Testis (tissue), 3 donors: Measurements from ENCODE around the gene TGFBRAP1. TPM values are rescaled to one million over a fixed set of nuclear protein-coding genes. Genes with fewer than 3 reads are reported as not detected.

Experiments used
- DNase-seq: peaks from one replicate; pipeline ENCODE4 v3.0.0-alpha.2; 2019
- H3K27ac ChIP-seq, 2 donors: fragments of 200-600 bp; sonication (generic); one replicate each; pipeline ENCODE4 v1.5.1; 2019
- H3K27me3 ChIP-seq: fragments of 200-600 bp; sonication (generic); one replicate; pipeline ENCODE4 v1.5.1; 2019
- H3K36me3 ChIP-seq: fragments of 200-600 bp; sonication (generic); one replicate; pipeline ENCODE4 v1.5.1; 2017; ENCODE audit warnings: low read depth; ENCODE audit errors: missing control alignments
- H3K4me1 ChIP-seq: fragments of 200-600 bp; sonication (generic); one replicate; pipeline ENCODE4 v1.5.1; 2019
- H3K4me3 ChIP-seq, 2 donors: fragments of 200-600 bp; sonication (generic); one replicate each; pipeline ENCODE4 v1.5.1; 2017 to 2019
- H3K9me3 ChIP-seq: fragments of 200-600 bp; sonication (generic); one replicate; pipeline ENCODE4 v1.5.1; 2017
- CTCF ChIP-seq, 3 experiments: fragments of 450-650 bp in 2 of 3; fragments of 200-600 bp in 1 of 3; sonication (generic) in 1 of 3; IDR thresholded peaks; one replicate each; pipeline ENCODE4 v1.5.1; 2016 to 2019; ENCODE audit warnings: antibody characterized with exemption in 3 of 3, mild to moderate bottlenecking in 2 of 3, moderate library complexity in 1 of 3
- POLR2A ChIP-seq: fragments of 450-650 bp; IDR thresholded peaks from one replicate; pipeline ENCODE4 v1.6.1; 2017; ENCODE audit warnings: antibody characterized with exemption, mild to moderate bottlenecking, moderate library complexity
- WGBS, 2 donors: methylation state at CpG; one replicate each; pipeline ENCODE4 v1.1.5; 2018; 5-methylcytosine and 5-hydroxymethylcytosine counted together
- intact Hi-C: fragments of 100-400 bp; cut with DNase I; formaldehyde crosslinking; loops from one replicate; pipeline ENCODE4 v1.15.1; 2023; ENCODE audit warnings: low total_unique reads
- polyA plus RNA-seq: library from polyadenylated mRNA; stranded (reverse); fragments of 350-450 nt; fragmentation: Illumina TruSeq; extraction: RNeasy Lipid Tissue Mini Kit (QIAGEN cat#74804); gene quantifications from one replicate; pipeline ENCODE4 v1.2.3, GENCODE V29; 2014; ENCODE audit warnings: low read depth, low replicate concordance; ENCODE audit not compliant: insufficient read depth
- total RNA-seq, 2 donors: library from RNA; depleted of rRNA; stranded (reverse); fragments of >200 nt; gene quantifications; one replicate each; pipeline ENCODE4 v1.2.3, GENCODE V29; 2016

Gene TGFBRAP1
- total and polyA plus RNA-seq, 3 donors from 2014 or later = 7.3 to 16.3 (median 10.8) TPM

GRCh38 chr2:105377871-105378270, 48.3 kb upstream of the TGFBRAP1 start:
- Histone ChIP-seq H3K36me3 (no peaks in the 10 kb centered on the region), H3K4me1 (peaks cover 83% of the 10 kb centered on the region), H3K27ac (peak overlapping the region; percentile 20 to 84), H3K4me3 (no peak overlapping the region), H3K27me3 (no peaks in the 10 kb centered on the region), H3K9me3 (no peaks in the 10 kb centered on the region)
- no peak for DNase-seq
- TF ChIP-seq POLR2A (no peak), CTCF (IDR thresholded peaks at IDR 0.05) (no peak)
- 63 to 68% methylated on average over 3 of the region's 3 CpGs for WGBS, 2 donors
- intact Hi-C loops = loop anchor here (10.0 kb wide), 1 partner anchor 117 kb away; no protein-coding TSS in a partner anchor

DNA sequence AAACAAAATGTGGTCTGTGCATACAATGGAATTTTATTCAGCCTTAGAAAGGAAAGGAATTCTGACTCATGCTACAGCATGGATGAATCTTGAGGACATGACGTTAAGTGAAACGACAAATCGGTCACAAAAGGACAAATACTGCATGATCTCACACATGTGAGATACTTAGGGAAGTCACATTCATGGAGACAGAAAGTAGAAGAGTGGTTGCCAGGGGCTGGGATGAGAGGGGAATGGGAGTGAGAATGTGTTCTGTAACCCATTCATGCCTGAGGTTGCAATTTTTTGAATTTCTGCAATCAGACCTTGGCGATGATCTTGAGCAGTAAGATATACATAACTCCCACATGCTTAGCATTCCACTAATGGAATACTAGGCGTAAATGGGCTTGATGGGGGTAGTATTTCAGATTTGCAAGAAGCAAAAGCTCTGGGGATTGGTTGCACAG, 47.3 kb upstream of the TGFBRAP1 start:
- DNase-seq = no peak
- Histone ChIP-seq H3K36me3 (no peaks in the 10 kb centered on the region), H3K4me1 (peaks cover 82% of the 10 kb centered on the region), H3K4me3 (no peak overlapping the region), H3K9me3 (no peaks in the 10 kb centered on the region), H3K27me3 (no peaks in the 10 kb centered on the region), H3K27ac (peak overlapping the region in 1 of 2 donors; percentile 84)
- TF ChIP-seq CTCF (IDR thresholded peaks at IDR 0.05) (no peak), POLR2A (no peak)
- WGBS, 2 donors = 68 to 70% methylated on average over 5 of the region's 5 CpGs
- intact Hi-C loops = loop anchor here (10.0 kb wide), 1 partner anchor 118 kb away; no protein-coding TSS in a partner anchor

DNA sequence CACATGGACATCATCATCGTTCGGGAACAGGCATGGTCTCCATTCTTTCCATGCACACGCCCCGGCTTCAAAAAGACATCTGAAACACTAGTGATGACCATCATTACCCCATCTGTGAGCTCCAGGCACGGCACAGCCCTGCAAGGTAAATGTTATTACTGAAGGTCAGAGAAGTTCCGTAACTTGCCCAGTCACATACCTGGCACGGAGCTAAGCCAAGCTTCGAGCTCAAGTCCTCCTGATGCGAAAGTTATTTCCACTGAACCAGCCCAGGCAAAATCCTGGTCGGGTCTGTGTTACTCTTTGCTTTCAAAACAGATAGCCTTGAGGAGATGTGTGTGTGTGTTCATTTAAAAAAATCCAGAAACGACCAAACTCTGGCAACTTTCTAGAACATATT, 46.5 kb upstream of the TGFBRAP1 start:
- peak overlapping the region; percentile 62 to 71 for H3K27ac ChIP-seq
- no peak for DNase-seq

GRCh38 chr2:105375001-105375561, 45.5 kb upstream of the TGFBRAP1 start:
- peak; percentile 62 for DNase-seq
- Histone ChIP-seq H3K27me3 (no peaks in the 10 kb centered on the region), H3K4me1 (peaks cover 84% of the 10 kb centered on the region), H3K4me3 (no peak overlapping the region), H3K9me3 (no peaks in the 10 kb centered on the region), H3K36me3 (no peaks in the 10 kb centered on the region), H3K27ac (peak overlapping the region; percentile 71 to 73)
- WGBS, 2 donors = 47 to 60% methylated on average over 15 of the region's 15 CpGs
- TF ChIP-seq POLR2A (no peak), CTCF (IDR thresholded peaks at IDR 0.05) (no peak)
- intact Hi-C loops = loop anchor here (10.0 kb wide), 1 partner anchor 120 kb away; no protein-coding TSS in a partner anchor

More for the DNA sequence above, 46.5 kb upstream of the TGFBRAP1 start:
- no peaks in the 10 kb centered on the region for H3K36me3 ChIP-seq
- no peak for TF ChIP-seq POLR2A
- TF ChIP-seq CTCF (IDR thresholded peaks at IDR 0.05) = no peak
- intact Hi-C loops = loop anchor here (10.0 kb wide), 1 partner anchor 119 kb away; no protein-coding TSS in a partner anchor
- no peaks in the 10 kb centered on the region for H3K27me3 ChIP-seq
- H3K9me3 ChIP-seq = no peaks in the 10 kb centered on the region
- no peak overlapping the region for H3K4me3 ChIP-seq
- 65 to 68% methylated on average over 11 of the region's 11 CpGs for WGBS, 2 donors
- peaks cover 83% of the 10 kb centered on the region for H3K4me1 ChIP-seq
